COR-L47 (cell line): ENCODE results near the gene TWSG1.
"Not testable (repeated sequence)": the region's sequence is repeated elsewhere in the genome, so short reads cannot be mapped to it uniquely, and the experiment has no call there.

ENCODE experiments used
- DNase-seq: peaks from one replicate; lab custom pipeline; 2025; lab: John Stamatoyannopoulos, UW

TWSG1 gene

DNA sequence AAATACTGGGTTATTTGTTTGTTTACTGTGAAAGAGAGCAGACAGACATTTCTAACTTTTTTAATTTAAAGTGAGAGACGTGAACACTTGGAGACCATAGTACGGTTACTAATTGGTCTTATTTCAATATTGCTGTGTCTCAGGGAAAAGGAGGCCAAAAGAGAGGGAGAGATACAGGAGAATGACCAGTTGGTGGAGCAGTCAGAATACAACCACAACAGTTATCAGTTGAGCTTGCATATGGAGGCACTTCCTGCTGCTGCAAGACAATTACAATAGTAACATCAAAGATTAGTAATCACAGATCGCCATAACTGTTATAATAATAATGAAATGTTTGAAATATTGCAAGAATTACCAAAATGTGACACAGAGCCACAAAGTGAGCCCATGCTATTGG, 58.2 kb downstream of the TWSG1 start:
- no peak for DNase-seq

DNA sequence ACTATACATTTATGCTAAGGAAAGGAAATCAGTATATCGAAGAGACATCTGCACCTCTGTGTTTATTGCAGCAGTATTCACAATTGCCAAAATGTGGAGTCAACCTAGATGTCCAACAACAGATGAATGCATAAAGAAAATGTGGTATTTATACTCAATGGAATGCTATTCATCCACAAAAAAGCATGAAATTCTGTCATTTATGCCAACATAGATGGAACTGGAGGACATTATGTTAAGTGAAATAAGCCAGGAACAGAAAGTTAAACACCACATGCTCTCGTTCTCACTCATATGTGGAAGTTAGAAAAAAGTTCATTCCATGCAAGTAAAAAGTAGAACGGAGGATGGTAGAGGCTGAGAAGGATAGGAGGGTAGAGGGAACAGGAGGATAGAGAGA, 59.5 kb downstream of the TWSG1 start:
- no peak for DNase-seq

DNA sequence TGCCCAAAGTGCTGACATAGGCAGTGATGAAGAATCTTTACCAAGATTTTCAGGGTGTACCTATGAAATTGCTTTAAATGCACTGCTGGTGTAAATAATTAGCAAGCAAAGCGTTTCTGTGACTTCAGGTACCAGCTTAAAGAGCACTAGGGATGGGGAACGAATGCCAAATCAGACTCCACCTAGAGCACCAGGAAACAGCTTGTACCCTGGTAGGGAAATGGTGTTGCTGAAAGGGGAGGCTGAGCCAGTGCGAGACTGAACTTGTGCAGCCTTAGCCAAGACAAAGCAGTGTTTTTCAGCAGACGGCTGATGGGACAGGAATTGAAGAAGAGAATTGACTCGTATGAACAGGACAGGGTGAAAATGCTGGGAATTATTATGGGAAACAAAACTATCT, 65.6 kb downstream of the TWSG1 start:
- no peak for DNase-seq

DNA sequence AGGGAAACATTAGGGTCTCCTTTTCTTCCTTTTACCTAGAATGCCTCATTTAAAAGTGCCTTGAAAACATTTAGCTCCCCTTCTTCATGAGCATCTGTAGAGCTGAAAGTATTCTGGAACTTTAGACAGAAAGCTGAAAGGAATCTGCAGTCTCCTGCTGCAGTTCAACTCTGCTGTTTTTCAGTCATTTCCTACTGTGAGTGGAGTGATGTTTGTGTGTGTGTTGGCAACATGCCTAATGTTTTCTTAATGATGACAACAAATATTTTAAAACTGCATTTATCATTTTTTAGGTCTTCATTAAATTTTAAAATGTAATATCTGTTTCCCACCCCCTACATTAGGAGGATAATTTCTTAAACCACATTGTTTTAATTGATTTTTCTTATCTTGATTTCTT, 66.6 kb downstream of the TWSG1 start:
- DNase-seq = no peak

DNA sequence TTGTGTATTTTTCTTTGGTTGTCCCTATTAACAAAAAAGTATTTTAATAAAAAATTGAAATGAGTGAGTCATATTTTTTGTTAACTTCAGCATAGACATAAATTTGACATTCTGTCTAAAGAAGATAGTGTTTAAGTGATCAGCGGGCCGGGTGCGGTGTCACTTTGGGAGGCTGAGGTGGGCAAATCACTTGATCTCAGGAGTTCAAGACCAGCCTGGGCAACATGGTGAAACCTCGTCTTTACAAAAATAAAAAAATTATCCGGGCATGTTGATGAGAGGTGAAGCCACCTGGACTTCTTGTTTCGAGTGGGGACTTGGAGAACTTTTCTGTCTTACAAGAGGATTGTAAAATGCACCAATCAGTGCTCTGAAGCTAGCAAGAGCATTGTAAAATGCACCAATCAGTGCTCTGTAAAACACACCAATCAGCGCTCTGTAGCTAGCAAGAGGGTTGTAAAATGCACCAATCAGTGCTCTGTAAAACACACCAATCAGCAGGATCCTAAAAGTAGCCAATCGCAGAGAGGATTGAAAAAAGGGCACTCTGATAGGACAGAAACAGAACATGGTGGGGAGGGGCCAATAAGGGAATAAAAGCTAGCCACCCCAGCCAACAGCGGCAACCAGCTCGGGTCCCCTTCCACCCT, 67.9 kb downstream of the TWSG1 start:
- DNase-seq = not testable (repeated sequence)

DNA sequence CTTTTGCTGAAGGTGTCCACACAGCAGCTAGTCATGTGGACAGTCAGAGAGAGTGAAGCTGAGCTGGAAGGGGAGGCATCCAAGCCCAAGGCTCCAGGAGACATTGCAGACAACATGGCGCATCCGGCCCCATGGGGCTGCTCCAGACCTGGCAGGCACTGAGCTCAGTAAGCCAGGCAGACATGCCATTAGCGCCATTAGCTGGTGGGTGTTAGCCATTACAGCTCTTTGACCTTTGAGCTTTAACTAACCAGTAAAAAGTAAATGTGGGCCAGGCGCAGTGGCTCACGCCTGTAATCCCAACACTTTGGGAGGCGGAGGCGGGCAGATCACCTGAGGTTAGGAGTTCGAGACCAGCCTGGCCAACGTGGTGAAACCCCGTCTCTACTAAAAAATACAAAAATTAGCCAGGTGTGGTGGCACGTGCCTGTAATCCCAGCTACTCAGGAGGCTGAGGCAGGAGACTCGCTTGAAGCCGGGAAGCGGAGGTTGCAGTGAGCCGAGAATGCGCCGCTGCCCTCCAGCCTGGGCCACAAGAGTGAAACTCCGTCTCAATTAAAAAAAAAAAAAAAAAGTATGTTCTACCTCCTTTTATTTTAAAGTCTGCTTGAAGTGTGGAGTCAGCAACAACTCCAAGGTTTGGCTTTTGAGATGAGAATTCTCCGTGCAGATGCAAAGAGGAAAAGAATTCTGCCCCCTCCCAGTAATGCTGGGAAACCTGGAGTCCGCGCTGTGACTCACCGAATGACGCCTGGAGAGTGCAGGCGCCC, 69.4 kb downstream of the TWSG1 start:
- DNase-seq = no peak

DNA sequence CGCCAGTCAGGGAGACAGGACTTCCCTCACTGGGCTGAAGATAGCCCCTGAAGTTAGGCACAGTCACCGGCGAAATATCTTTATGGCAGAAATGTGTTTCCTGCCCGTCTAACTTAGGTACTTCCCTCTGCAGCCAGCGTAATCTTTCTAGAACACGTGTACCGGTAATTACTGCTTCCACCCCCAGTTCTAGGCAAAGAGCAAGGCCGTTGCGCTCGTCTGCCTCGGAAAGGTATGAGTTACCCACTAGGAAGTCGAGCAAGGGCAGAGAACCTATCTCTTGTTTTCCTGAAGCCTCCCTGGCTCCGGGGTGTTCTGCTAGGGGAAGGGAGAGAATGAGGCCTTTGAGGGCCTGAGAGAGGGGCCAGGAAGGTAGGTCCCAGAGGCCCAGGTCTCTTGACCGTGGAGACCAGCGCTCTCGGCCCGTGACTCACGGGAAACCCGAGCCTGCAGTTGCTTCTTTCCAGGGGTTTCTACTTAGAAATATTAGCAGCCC, 70.0 kb downstream of the TWSG1 start:
- no peak for DNase-seq

DNA sequence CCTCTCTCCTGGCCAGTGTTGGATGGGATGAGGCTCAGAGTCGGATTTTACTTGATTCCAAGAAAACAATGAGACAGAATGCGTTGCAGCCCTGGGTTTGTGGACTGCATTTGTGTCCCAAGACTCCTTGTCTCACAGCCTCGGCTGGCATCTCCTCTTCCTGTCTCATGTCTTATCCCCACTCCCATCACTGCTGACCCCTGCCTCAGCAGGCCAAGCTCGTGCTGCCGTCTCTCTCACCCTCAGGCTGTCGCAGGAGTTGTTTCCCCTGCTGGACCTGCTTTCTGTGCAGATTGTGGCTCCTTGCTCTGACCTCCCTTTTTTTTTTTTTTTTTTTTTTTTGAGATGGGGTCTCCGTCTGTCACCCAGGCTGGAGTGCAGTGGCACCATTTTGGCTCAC, 70.6 kb downstream of the TWSG1 start:
- DNase-seq = no peak

DNA sequence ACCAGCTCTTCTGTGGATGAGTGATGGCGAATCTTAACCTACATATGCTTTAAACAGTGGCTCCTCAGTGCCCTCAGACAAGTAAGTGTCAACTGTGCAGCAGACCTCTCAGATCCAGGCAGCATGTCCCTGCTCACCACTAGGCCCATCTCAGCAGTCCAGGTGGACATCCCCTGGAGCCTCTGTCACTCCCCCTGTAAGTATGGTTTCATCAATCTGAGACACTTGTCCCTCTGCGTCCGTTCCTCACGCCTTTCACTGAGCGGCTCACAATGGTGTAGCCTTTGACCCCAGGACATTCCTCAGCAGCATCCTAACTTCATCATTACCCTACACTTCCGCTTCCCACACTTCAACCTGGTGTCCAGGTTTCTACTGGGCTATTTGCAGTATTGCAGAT, 71.4 kb downstream of the TWSG1 start:
- no peak for DNase-seq

DNA sequence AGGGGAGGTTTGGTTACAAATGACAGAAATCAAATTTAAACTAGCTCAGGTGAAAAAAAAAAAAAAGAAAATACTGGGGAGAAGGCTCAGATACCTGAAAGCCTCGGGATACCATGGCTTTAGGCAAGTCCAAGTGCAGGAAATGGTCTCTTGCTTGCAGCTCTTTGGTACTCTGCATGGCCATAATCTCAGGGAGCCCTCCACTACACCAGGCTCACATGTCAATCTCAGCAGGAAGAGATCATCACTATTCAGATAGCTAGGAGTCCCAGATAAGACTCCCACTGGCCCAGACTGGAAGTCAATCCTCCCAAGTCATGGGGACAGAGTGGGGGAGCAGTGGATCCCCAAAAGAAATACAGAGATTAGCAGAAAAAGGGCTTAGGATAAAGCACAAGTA, 75.9 kb downstream of the TWSG1 start:
- DNase-seq = no peak

DNA sequence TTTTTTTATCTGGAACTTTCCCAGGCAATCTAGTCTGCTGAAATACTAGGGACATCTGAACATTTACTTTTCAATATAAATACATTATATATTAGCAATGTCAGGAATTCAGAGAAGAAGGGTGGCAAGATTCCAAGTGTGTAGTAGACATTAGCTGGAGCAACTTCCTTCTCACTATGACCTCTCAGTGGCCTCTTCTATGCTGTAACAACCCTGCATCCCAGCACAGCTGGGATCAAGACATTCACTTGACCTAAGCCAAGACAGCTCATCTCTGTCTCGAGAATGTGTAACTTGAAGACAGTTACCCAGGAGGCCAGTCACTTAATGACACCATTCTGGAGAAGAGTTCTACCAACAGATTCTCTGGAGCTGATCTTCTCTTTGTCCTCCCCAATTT, 79.0 kb downstream of the TWSG1 start:
- DNase-seq = no peak

DNA sequence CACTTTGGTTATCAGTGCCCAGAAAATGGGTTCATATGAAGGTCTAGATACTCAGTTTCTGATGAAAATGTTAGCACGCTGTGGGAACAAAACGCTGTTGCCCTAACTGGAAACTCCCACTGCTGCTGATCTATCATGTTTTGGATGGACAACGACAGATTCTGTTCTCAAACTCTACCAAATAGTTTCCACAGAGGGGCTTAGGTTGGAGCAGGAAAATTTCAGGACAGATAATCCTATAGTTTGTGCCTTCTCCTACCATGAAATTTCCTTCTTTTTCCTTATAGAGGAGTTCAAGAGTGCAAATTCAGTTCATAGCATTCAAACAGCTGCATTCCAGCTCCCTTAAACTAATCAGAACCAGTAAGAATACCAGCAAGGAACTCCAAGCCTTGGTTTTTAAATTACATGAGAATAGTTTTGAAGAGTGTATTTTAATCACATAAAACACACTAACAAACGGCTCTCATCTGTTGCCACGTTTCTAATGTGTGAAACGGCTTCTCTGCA, 82.0 kb downstream of the TWSG1 start:
- DNase-seq = no peak

DNA sequence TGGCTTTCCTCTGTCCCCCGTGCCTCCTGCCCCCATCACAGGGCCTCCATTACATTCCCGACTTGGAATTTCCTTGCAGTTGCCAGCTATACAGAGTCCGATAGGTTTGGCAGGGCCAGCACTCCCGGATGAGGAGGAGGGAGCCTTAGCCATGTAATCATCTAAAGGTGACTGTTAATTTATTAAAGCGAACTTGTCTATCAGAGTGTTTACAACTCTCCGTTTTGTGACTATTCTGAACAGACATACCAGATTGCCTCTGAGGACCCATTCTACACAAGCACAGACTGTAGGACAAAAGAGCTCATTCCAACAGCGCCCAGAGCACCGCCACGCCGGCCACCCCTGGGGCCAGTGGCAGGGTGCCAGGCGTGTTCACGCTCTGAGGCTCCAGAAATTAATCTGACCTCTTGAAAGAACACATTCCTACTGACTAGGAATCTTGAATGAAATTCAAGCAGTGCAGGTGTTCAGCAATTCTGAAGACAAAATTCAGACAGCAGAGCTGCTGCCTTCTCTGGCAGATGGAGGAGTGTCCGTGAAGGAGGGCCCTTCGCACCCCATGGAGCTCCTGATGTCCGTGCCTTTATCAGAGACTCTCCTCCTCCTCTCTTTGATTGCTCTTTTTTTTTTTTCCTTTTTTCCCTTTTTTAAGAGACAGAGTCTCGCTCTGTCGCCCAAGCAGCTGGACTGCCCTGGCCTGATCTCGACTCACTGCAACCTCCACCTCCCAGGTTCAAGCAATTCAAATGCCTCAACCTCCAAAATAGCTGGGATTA, 82.7 kb downstream of the TWSG1 start:
- DNase-seq = peak; percentile 65

DNA sequence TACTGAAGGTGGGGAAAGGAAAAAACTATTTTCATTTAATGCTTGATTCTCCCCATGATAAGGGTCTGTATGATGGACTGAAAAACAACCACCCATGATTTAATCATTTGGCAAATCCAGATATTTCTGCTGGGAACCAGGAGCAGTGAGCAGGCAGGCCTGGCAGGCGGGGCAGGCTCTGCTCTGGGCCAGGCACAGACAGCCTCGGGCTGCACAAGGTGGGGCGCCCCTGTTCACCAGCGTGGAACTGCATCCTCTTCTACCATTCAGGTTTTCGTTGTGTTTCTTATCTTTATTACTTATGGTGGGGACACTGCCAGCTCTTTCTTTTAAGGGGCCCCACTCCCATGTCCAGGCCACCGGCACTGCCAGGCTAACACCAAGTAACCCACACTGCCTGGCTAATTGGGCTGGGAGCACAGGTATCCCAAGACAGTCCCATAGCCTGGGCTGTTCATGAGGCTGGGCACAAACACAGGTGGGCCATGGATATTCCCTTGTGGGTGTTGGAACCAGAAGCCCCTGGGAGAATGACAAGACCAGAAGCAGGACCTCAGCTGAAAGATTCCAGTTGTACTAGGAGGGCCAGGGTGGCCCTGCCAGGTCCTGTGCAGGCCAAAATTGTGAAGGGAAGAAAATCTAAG, 83.6 kb downstream of the TWSG1 start:
- DNase-seq = no peak

DNA sequence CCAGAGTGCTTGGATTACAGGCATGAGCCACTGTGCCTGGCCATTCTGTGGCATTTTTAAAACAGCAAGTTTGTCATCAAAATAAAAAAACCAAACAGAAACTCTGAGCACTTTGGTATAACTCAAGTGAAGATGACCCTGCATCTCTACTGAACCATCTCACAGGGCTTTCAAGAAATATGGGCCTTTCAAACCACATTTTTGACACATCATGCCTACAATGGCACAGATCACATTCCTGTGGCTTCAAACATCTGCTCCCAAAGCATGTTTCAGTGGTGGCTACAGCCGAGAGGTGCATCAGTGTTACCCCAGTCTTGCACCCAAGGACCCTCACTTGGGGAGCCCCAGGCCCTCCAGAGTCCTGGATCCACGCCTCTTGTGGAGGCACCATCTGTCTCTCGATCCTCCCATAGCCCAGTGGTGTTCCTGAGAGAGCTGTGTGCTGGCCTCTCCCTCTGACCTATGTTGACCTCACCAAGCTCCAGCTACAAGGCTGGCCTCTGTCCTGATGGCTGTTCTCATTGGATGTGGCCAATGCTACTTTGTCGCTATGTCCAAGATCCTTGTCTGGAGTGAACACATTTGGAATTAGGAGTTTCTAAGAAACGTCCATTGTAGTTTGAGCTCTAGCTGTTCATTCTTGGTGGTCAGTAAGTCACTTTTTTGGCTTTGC, 85.5 kb downstream of the TWSG1 start:
- DNase-seq = no peak

DNA sequence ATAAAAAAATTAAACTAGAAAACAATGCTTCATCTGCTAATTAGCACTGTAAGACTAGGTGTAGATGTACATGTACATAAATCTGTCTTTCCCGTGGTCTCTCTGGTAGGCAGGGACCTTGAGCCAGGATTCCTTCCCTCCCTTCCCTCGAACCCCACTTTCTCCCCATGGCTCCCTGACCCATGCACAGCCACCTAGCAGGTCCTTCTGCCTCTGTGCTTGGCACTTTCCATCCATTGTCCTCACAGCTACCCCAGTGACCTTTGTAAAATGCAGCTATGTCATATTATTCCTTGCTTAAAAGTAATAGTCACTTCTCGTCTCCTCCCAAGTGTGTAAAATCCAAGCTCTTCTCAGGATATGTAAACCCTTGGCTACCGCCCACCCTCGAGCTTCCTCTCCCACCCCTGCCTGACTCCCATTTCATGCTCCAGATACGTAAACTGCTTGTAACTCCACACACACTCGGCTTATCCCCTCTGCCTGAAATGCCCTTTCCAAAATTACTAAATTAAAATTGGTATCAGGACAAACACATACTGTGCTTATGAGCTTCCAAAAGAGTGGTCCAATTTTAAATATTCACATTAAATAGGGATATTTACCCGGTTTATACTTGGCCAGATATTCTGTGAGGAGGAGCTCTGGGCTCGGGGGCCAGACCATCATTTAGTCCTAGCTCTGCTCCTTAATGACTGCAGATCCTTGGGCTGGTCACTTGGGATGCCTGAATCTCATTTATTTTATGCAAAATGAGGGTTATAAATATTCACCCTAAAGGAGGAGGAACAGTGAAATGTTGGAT, 86.7 kb downstream of the TWSG1 start:
- DNase-seq = no peak

DNA sequence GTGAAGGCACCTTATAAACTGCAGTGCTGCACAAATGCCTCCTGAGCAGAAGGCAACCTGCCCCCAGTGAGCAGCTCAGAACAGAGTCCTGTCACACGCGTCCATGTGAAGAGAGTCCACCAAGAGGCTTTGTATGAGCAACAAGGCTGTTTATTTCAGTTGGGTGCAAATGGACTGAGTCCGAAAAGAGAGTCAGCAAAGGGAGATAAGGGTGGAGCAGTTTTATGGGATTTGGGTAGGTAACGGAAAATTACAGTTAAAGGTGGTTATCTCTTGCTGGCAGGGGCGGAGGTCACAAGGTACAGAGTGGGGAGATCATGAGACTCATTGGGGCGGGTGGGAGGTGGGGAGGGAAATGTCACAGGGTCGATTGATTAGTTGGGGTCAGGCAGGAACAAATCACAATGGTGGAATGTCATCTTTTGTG, 87.3 kb downstream of the TWSG1 start:
- DNase-seq = no peak

DNA sequence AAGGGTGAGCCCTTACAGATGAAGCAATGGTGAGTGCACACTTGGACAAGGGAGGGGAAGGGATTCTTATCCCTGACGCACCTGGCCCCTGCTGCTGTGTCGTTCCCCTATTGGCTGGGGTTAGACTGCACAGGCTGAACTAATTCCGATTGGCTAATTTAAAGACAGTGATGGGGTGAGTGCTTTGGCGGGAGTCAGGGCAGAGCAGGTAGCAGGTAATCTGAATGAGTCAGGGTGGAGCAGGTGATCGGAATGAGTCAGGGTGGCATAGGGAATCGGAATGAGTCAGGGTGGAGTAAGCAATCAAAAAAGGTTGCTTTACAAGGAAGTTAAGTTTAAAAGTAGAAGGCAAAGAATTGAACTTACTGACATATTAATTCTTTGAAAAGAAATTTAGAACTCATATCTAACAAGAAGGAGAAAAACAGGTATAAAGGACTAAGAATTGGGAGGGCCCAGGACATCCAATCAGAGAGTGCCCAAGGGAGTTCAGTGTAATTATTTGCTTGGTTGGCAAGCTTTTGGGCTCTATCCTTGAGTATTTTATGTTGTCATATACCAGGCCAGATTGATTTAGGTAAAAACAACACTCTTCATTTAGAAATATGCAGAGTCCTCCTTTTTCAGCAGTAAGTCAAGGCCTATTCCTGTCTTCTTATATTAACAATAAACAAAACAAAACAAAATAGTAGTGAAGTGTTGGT, 88.4 kb downstream of the TWSG1 start:
- no peak for DNase-seq

DNA sequence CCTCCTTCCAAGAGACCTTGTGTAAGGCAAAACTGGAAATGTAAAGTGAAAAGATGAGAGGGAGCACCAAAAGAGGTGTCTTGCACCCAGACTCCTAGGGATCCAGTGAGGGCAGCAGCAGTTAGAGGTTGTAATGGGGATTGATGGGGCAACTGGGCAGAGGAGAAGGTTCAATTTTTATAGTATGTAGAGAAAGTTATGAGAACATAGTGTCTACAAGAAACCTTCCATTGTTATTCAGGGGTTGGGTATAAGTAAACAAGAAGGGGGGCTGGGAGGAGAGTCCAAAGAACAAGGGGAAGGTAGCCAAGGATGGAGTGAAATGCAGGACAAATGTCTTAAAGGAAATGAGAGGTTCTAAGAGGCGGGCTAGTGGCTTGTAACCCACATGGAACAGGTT, 89.1 kb downstream of the TWSG1 start:
- DNase-seq = not testable (repeated sequence)

DNA sequence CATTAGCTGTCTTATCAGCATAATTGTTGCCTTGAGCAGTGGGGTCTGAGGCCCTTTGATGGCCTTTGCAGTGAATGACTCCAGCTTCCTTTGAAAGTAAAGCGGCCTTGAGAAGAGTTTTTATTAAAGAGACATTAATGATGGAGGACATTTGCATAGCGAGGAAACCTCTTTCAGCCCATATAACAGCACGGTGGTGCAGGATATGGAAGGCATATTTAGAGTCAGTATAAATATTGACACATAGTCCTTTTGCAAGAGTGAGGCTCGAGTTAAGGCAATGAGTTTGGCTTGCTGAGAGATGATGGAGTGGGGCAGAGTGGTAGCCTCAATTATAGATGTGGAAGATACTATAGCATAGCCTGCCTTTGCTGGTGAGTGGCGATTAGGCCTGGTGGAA, 89.7 kb downstream of the TWSG1 start:
- not testable (repeated sequence) for DNase-seq
